Measurements from ENCODE around the gene ZNF524.

The ZNF524 gene

DNA sequence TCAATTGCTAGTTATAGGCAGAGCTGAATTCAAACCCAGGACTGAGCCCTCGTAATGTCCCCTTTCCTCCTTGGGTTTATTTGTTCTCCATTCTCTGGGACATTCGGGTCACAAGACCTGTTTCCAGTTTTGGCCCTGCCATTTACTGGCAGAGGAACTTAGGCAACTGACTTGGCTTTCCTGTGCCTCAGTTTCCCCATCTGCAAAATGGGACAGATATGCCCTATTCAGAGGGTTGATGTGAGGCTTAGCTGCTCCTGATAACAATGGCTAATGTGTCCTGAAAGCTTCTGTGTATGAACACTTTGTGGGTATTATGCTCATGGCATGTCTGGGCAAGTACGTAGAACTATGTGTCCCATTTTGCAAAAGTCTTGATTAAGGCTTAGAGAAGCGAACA lies 996 bp downstream of the ZNF524 start:
- TF ChIP-seq EZH2phosphoT487 (IDR thresholded peaks at IDR 0.05; ENCODE audit: borderline replicate concordance, low read length), result no peak
- TF ChIP-seq, protein P1, sequence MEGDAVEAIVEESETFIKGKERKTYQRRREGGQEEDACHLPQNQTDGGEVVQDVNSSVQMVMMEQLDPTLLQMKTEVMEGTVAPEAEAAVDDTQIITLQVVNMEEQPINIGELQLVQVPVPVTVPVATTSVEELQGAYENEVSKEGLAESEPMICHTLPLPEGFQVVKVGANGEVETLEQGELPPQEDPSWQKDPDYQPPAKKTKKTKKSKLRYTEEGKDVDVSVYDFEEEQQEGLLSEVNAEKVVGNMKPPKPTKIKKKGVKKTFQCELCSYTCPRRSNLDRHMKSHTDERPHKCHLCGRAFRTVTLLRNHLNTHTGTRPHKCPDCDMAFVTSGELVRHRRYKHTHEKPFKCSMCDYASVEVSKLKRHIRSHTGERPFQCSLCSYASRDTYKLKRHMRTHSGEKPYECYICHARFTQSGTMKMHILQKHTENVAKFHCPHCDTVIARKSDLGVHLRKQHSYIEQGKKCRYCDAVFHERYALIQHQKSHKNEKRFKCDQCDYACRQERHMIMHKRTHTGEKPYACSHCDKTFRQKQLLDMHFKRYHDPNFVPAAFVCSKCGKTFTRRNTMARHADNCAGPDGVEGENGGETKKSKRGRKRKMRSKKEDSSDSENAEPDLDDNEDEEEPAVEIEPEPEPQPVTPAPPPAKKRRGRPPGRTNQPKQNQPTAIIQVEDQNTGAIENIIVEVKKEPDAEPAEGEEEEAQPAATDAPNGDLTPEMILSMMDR (IDR thresholded peaks at IDR 0.05; ENCODE audit: low read depth, low read length, poor library complexity, severe bottlenecking), result no peak
- Histone ChIP-seq H3K4me3 (ENCODE audit: low read length) (peak overlapping the region; percentile 84), H4K20me1 (ENCODE audit: control insufficient read depth, insufficient read depth, low read depth, low read length) (no peaks in the 10 kb centered on the region), H3K27ac (ENCODE audit: low read depth, low read length) (peak overlapping the region; percentile 88), H3K27me3 (ENCODE audit: control insufficient read depth, low read length) (no peaks in the 10 kb centered on the region), H3K9me3 (ENCODE audit: control insufficient read depth, insufficient read depth, low read length) (no peaks in the 10 kb centered on the region), H3K36me3 (ENCODE audit: control insufficient read depth, low read length) (peaks cover 23% of the 10 kb centered on the region), H3F3A (ENCODE audit: control insufficient read depth, insufficient read depth) (peaks cover 23% of the 10 kb centered on the region), H3K79me2 (ENCODE audit: control insufficient read depth, low read length) (peaks cover 15% of the 10 kb centered on the region), H3K9me2 (replicated peaks; ENCODE audit: control insufficient read depth, low read length) (no peaks in the 10 kb centered on the region), H3K4me1 (ENCODE audit: control insufficient read depth, low read length) (peaks cover 43% of the 10 kb centered on the region), H3K4me2 (ENCODE audit: low read length) (peak overlapping the region; percentile 64)

DNA sequence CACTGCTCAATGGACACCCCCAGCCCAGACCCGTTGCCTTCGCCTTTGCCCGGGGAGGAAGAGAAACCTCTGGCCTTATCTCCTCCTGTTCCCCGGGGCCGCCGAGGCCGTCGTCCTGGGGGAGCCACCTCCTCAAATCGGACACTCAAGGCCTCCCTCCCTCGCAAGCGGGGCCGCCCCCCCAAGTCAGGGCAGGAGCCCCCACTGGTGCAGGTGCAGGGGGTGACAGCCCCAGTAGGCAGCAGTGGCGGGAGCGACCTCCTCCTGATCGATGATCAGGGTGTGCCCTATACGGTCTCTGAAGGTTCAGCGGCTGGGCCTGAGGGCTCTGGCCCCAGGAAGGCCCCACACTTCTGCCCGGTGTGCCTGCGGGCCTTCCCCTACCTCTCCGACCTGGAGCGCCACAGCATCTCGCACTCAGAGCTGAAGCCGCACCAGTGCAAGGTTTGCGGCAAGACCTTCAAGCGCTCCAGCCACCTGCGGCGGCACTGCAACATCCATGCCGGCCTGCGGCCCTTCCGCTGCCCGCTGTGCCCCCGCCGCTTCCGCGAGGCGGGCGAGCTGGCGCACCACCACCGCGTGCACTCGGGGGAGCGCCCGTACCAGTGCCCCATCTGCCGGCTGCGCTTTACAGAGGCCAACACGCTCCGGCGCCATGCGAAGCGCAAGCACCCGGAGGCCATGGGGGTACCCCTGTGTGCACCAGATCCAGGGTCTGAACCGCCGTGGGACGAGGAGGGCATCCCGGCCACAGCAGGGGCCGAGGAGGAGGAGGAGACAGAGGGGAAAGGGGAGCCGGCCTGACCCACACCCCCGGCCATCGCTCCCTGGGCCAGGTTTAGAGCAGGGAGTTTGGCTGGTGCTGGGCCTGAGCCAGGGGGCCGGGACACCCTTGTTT lies 2.3 kb downstream of the ZNF524 start:
- H3K27me3 ChIP-seq (ENCODE audit: control insufficient read depth, low read length), result no peaks in the 10 kb centered on the region
- H3K9me2 ChIP-seq (replicated peaks; ENCODE audit: control insufficient read depth, low read length), result no peaks in the 10 kb centered on the region
- H3K9me3 ChIP-seq (ENCODE audit: control insufficient read depth, insufficient read depth, low read length), result no peaks in the 10 kb centered on the region
- H4K20me1 ChIP-seq (ENCODE audit: control insufficient read depth, insufficient read depth, low read depth, low read length), result peaks cover 3% of the 10 kb centered on the region; the same call in 1 of the 2 replicates
- H3K4me2 ChIP-seq (ENCODE audit: low read length), result no peak overlapping the region
- TF ChIP-seq, protein P1 (IDR thresholded peaks at IDR 0.05; ENCODE audit: low read depth, low read length, poor library complexity, severe bottlenecking), result no peak
- no peak for TF ChIP-seq EZH2phosphoT487 (IDR thresholded peaks at IDR 0.05; ENCODE audit: borderline replicate concordance, low read length)
- peaks cover 53% of the 10 kb centered on the region for H3K4me1 ChIP-seq (ENCODE audit: control insufficient read depth, low read length)
- no peak overlapping the region for H3K27ac ChIP-seq (ENCODE audit: low read depth, low read length)
- H3F3A ChIP-seq (ENCODE audit: control insufficient read depth, insufficient read depth), result peaks cover 23% of the 10 kb centered on the region
- H3K4me3 ChIP-seq (ENCODE audit: low read length), result no peak overlapping the region
- H3K36me3 ChIP-seq (ENCODE audit: control insufficient read depth, low read length), result peaks cover 24% of the 10 kb centered on the region
- peaks cover 27% of the 10 kb centered on the region for H3K79me2 ChIP-seq (ENCODE audit: control insufficient read depth, low read length)

DNA sequence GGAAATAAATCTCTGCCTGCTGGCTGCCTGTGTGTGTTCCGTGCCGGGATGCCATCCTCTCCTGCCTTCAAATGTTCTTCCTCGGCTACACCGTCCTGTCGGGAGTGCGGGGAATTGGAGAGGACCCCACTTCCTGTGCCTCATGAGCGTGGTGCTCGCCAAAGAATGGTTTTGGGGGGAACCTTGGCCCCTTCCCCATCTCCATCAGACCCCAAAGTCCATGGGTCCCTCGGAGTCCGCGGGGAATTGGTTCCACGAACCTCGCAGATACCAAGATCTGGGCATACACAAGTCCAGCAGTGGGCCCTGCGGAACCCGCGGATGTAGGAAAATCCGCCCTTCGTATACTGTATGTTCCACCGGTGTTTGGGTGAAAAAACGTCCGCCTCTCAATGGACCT lies 3.0 kb downstream of the ZNF524 start:
- Histone ChIP-seq H3K9me2 (replicated peaks; ENCODE audit: control insufficient read depth, low read length) (no peaks in the 10 kb centered on the region), H3K4me2 (ENCODE audit: low read length) (no peak overlapping the region), H3K27ac (ENCODE audit: low read depth, low read length) (no peak overlapping the region)

More for the DNA sequence above, 3.0 kb downstream of the ZNF524 start:
- peaks cover 54% of the 10 kb centered on the region for H3K4me1 ChIP-seq (ENCODE audit: control insufficient read depth, low read length)
- H3K79me2 ChIP-seq (ENCODE audit: control insufficient read depth, low read length), result peaks cover 31% of the 10 kb centered on the region
- H4K20me1 ChIP-seq (ENCODE audit: control insufficient read depth, insufficient read depth, low read depth, low read length), result peaks cover 6% of the 10 kb centered on the region; the same call in 1 of the 2 replicates
- H3K9me3 ChIP-seq (ENCODE audit: control insufficient read depth, insufficient read depth, low read length), result no peaks in the 10 kb centered on the region
- H3K27me3 ChIP-seq (ENCODE audit: control insufficient read depth, low read length), result no peaks in the 10 kb centered on the region
- no peak overlapping the region for H3K4me3 ChIP-seq (ENCODE audit: low read length)
- peaks cover 23% of the 10 kb centered on the region for H3F3A ChIP-seq (ENCODE audit: control insufficient read depth, insufficient read depth)
- peaks cover 23% of the 10 kb centered on the region for H3K36me3 ChIP-seq (ENCODE audit: control insufficient read depth, low read length)
- TF ChIP-seq, protein P1 (IDR thresholded peaks at IDR 0.05; ENCODE audit: low read depth, low read length, poor library complexity, severe bottlenecking), result no peak
- TF ChIP-seq EZH2phosphoT487 (IDR thresholded peaks at IDR 0.05; ENCODE audit: borderline replicate concordance, low read length), result no peak
